Measurements from ENCODE around the gene BTBD7. TPM values are rescaled to one million over a fixed set of nuclear protein-coding genes. Genes with fewer than 3 reads are reported as not detected.
A peak's percentile ranks its signal among the peaks of the same experiment; 100 is the strongest.

BTBD7 gene
- total and polyA plus RNA-seq, 9 of the 15 experiments (the other 6 are each of a cell fraction or from before 2014, with no cell fraction given): 2.5 to 12.9 (median 6.2) TPM

- no TSS peak for BruUV-seq (replicated peaks)
- WGBS (ENCODE audit: insufficient coverage, low coverage, missing lambda C conversion rate): 7% methylated on average over 5 of the region's 5 CpGs
- no peaks in the 10 kb centered on the region for H3K27me3 ChIP-seq (ENCODE audit: control insufficient read depth in 2 of 2, insufficient read depth in 2 of 2, low read length in 2 of 2)
- no peak overlapping the region for H3K4me3 ChIP-seq
- intact Hi-C loops (cut with micrococcal nuclease) (no loop called here), in situ Hi-C loops (cut with MboI) (no loop called here)
- peaks cover 11% of the 10 kb centered on the region; the same call in 2 of the 3 replicates for H3K36me3 ChIP-seq (ENCODE audit: control insufficient read depth, insufficient read depth, low read length)
- ChIA-PET CTCF (ENCODE audit: low intra/inter-chr PET ratio) (no interaction called here), POLR2A (interaction anchor here (0.6 to 1.4 kb wide), 3 partner anchors 9 to 29 kb away, joined by 3 to 5 read pairs (median 5); no protein-coding TSS in a partner anchor)
- peak; percentile 78 for ATAC-seq
- no peaks in the 10 kb centered on the region for H3K9me1 ChIP-seq (ENCODE audit: control insufficient read depth, insufficient read depth, low read length)
- H3K4me1 ChIP-seq (replicated peaks in 1 of 2; ENCODE audit: control insufficient read depth in 2 of 2, insufficient read depth in 2 of 2, low read length in 2 of 2): peaks cover 4 to 34% of the 10 kb centered on the region in 2 experiments; a peak in 4 of 5 replicates
- H3K4me2 ChIP-seq (ENCODE audit: insufficient read depth, low read length): peak overlapping the region; percentile 54
- H4K20me1 ChIP-seq (replicated peaks; ENCODE audit: control insufficient read depth, insufficient read depth, low read length): no peaks in the 10 kb centered on the region
- DNase-seq (ENCODE audit: extremely low read depth in 1 of 4, low spot score in 3 of 4): peak; percentile 13 to 53 (median 28)
- H3K9ac ChIP-seq (ENCODE audit: insufficient read depth in 1 of 2, low read depth in 2 of 2, low read length in 2 of 2): peak overlapping the region in 1 of 2 experiments; percentile 49; a peak in 3 of 4 replicates
- H3K27ac ChIP-seq (ENCODE audit: extremely low read depth, low read depth, low read length): peak overlapping the region; percentile 63
- H3K79me2 ChIP-seq (ENCODE audit: control insufficient read depth, insufficient read depth, low read length): peaks cover 94% of the 10 kb centered on the region
- no peaks in the 10 kb centered on the region for H3K9me3 ChIP-seq (replicated peaks; ENCODE audit: control insufficient read depth, insufficient read depth, low read depth, low read length)
- FAIRE-seq: peak; percentile 72
- H2AFZ ChIP-seq (ENCODE audit: low read depth, low read length): no peak overlapping the region
- TF ChIP-seq MAFK (IDR thresholded peaks at IDR 0.05; ENCODE audit: low read length) (peak; percentile 65), MAZ (CRISPR knock-in tag; conservative IDR thresholded peaks at IDR 0.05 in 1 of 2, IDR thresholded peaks at IDR 0.05 in 1 of 2) (no peak), HMG20A (CRISPR knock-in tag; conservative IDR thresholded peaks at IDR 0.05) (no peak), JUND (IDR thresholded peaks at IDR 0.05; ENCODE audit: borderline replicate concordance, low read depth, low read length) (peak; percentile 29; the same call in 1 of the 2 replicates), JUND (tag; IDR thresholded peaks at IDR 0.05; ENCODE audit: borderline replicate concordance, low read depth, low read length) (no peak; the same call in 2 of the 3 replicates), MAFG (tag; conservative IDR thresholded peaks at IDR 0.05) (peak; percentile 66), CEBPB (tag; IDR thresholded peaks at IDR 0.05) (0 out of 2 replicates have a peak, but pooled peaks have one; percentile 34), ZNF644 (tag; IDR thresholded peaks at IDR 0.05; ENCODE audit: low read depth) (no peak), SIN3B (IDR thresholded peaks at IDR 0.05; ENCODE audit: low read depth) (no peak), MNT (conservative IDR thresholded peaks at IDR 0.05) (peak in 1 of 2 experiments; percentile 38; a peak in 1 of 4 replicates), NFXL1 (CRISPR knock-in tag; IDR thresholded peaks at IDR 0.05) (no peak), SMARCA4 (IDR thresholded peaks at IDR 0.05) (0 out of 2 replicates have a peak, but pooled peaks have one; percentile 21), DPF2 (IDR thresholded peaks at IDR 0.05) (peak; percentile 65), MAFF (IDR thresholded peaks at IDR 0.05; ENCODE audit: low read length) (peak; percentile 61), RBFOX2 (IDR thresholded peaks at IDR 0.05; ENCODE audit: low read depth, low read length) (no peak), ELF4 (CRISPR knock-in tag; IDR thresholded peaks at IDR 0.05) (no peak), IRF2 (CRISPR knock-in tag; IDR thresholded peaks at IDR 0.05) (no peak), EP400 (IDR thresholded peaks at IDR 0.05) (peak; percentile 34; the same call in 1 of the 2 replicates), FOXJ2 (tag; IDR thresholded peaks at IDR 0.05) (0 out of 2 replicates have a peak, but pooled peaks have one; percentile 14)
- TF ChIP-seq, protein P1, sequence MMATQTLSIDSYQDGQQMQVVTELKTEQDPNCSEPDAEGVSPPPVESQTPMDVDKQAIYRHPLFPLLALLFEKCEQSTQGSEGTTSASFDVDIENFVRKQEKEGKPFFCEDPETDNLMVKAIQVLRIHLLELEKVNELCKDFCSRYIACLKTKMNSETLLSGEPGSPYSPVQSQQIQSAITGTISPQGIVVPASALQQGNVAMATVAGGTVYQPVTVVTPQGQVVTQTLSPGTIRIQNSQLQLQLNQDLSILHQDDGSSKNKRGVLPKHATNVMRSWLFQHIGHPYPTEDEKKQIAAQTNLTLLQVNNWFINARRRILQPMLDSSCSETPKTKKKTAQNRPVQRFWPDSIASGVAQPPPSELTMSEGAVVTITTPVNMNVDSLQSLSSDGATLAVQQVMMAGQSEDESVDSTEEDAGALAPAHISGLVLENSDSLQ (IDR thresholded peaks at IDR 0.05): peak; percentile 50
Measured at GRCh38 chr14:93322929-93323599, 9.8 kb downstream of the BTBD7 start.

Measured in K562 (cell line).